Measurements from ENCODE around the gene ART5. TPM values are rescaled to one million over a fixed set of nuclear protein-coding genes. Genes with fewer than 3 reads are reported as not detected.
"Not testable (repeated sequence)": the region's sequence is repeated elsewhere in the genome, so short reads cannot be mapped to it uniquely, and the experiment has no call there.

The ART5 gene
- total and polyA plus RNA-seq, 10 donors = not detected

DNA sequence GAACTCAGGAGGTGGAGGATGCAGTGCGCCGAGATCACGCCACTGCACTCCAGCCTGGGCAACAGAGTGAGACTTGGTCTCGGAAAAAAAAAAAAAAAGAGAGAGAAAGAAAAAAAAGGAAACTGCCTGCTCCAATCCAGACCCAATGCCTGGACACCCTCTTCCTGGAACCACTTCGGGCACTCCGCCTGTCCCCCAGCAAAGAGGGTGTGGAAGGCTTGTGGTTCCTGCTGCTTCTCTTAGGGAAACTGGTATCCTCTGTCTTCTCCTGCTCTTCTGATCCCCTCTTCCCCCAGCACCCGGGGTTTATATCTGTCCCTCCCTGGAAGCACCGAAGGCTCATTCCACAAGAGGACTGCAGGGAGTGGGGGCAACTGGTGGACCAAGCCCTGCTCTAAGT, 16.5 kb upstream of the ART5 start:
- WGBS, 5 donors = 85 to 95% (median 93%) methylated on average over 8 of the region's 8 CpGs
- Histone ChIP-seq H3K27ac (no peak overlapping the region), H3K27me3 (replicated peaks in 1 of 7) (peaks cover 0 to 18% (median 0%) of the 10 kb centered on the region in 7 donors), H3K4me1 (no peaks in the 10 kb centered on the region), H3K9me3 (no peaks in the 10 kb centered on the region), H3K4me3 (no peak overlapping the region), H3K36me3 (no peaks in the 10 kb centered on the region)
- no peak for DNase-seq
- TF ChIP-seq CTCF (IDR thresholded peaks at IDR 0.05 in 8 of 11, conservative IDR thresholded peaks at IDR 0.05 in 3 of 11) = no peak
- TF ChIP-seq POLR2A (IDR thresholded peaks at IDR 0.05) = no peak
- no peak for TF ChIP-seq POLR2AphosphoS5 (IDR thresholded peaks at IDR 0.05)
- intact Hi-C loops (cut with DNase I; ENCODE audit: low total_unique reads) = no loop called here

- peaks cover 0 to 18% (median 0%) of the 10 kb centered on the region in 7 donors for H3K27me3 ChIP-seq (replicated peaks in 1 of 7)
- H3K36me3 ChIP-seq; DNase-seq; H3K4me3 ChIP-seq; H3K9me3 ChIP-seq; H3K27ac ChIP-seq; H3K4me1 ChIP-seq; intact Hi-C loops (cut with DNase I; ENCODE audit: low total_unique reads): not testable (repeated sequence)
- WGBS, 5 donors = 80 to 87% (median 83%) methylated on average over 5 of the region's 5 CpGs
Observed at GRCh38 chr11:3657331-3657730, 15.5 kb upstream of the ART5 start.

- Histone ChIP-seq H3K4me1 (no peaks in the 10 kb centered on the region), H3K4me3 (no peak overlapping the region), H3K27me3 (replicated peaks in 1 of 7) (peaks cover 0 to 18% (median 0%) of the 10 kb centered on the region in 7 donors), H3K27ac (no peak overlapping the region), H3K36me3 (no peaks in the 10 kb centered on the region), H3K9me3 (no peaks in the 10 kb centered on the region)
- TF ChIP-seq POLR2A (IDR thresholded peaks at IDR 0.05) = no peak
- TF ChIP-seq POLR2AphosphoS5 (IDR thresholded peaks at IDR 0.05) = no peak
- TF ChIP-seq CTCF (IDR thresholded peaks at IDR 0.05 in 8 of 11, conservative IDR thresholded peaks at IDR 0.05 in 3 of 11) = no peak
- 87 to 97% (median 93%) methylated on average over 3 of the region's 3 CpGs for WGBS, 5 donors
- no peak for DNase-seq
- intact Hi-C loops (cut with DNase I; ENCODE audit: low total_unique reads) = no loop called here
Observed at GRCh38 chr11:3655547-3655946, 13.8 kb upstream of the ART5 start.

DNA sequence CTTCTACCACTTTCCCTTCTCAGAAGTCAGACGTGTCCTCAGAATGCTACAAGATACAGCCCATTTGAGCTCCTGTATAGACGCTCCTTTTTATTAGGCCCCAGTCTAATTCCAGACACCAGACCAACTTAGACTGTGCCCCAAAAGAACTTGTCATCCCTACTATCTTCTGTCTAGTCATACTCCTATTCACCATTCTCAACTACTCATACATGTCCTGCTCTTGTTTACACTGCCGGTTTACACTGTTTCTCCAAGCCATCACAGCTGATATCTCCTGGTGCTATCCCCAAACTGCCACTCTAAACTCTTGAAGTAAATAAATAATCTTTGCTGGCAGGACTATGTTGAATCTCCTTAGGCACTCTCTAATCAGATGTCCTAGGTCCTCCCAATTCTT, 10.7 kb upstream of the ART5 start:
- peaks cover 0 to 12% (median 0%) of the 10 kb centered on the region in 7 donors for H3K27me3 ChIP-seq (replicated peaks in 1 of 7)
- H3K27ac ChIP-seq; intact Hi-C loops (cut with DNase I; ENCODE audit: low total_unique reads); H3K4me1 ChIP-seq; H3K36me3 ChIP-seq; H3K9me3 ChIP-seq; H3K4me3 ChIP-seq; DNase-seq: not testable (repeated sequence)
- WGBS, 5 donors = 87 to 90% (median 89%) methylated on average over 2 to 3 of the region's 3 CpGs

GRCh38 chr11:3649374-3649773, 7.6 kb upstream of the ART5 start:
- H3K4me3 ChIP-seq; H3K27ac ChIP-seq; H3K36me3 ChIP-seq; H3K9me3 ChIP-seq; H3K4me1 ChIP-seq; intact Hi-C loops (cut with DNase I; ENCODE audit: low total_unique reads): not testable (repeated sequence)
- peak; percentile 11 for DNase-seq
- WGBS, 5 donors = 40 to 72% (median 50%) methylated on average over 9 of the region's 9 CpGs
- H3K27me3 ChIP-seq (replicated peaks in 1 of 7) = peaks cover 0 to 29% (median 9%) of the 10 kb centered on the region in 7 donors

GRCh38 chr11:3648843-3649242, 7.1 kb upstream of the ART5 start:
- H3K4me1 ChIP-seq; intact Hi-C loops (cut with DNase I; ENCODE audit: low total_unique reads); H3K9me3 ChIP-seq; H3K4me3 ChIP-seq; H3K27ac ChIP-seq; H3K36me3 ChIP-seq: not testable (repeated sequence)
- H3K27me3 ChIP-seq (replicated peaks in 1 of 7) = peaks cover 0 to 35% (median 9%) of the 10 kb centered on the region in 7 donors
- DNase-seq = peak; percentile 12
- 77 to 93% (median 79%) methylated on average over 13 of the region's 13 CpGs for WGBS, 5 donors
